Naive thymus-derived CD4-positive, alpha-beta T cell (primary cell): ENCODE data around the gene USP11. TPM values are rescaled to one million over a fixed set of nuclear protein-coding genes. Genes with fewer than 3 reads are reported as not detected.
A peak's percentile ranks its signal among the peaks of the same experiment; 100 is the strongest.

Experiments
- ATAC-seq: fragments of 150-1000 bp; cut with Tn5 transposase; 2 replicates; pipeline ENCODE4 v1.10.0; 2021; ENCODE audit warnings: mild to moderate bottlenecking, moderate library complexity
- CTCF ChIA-PET: fragments of 350-600 bp; sonication (Branson Sonifier 250); formaldehyde crosslinking; loops from one replicate; lab custom pipeline; 2021; ENCODE audit warnings: antibody characterized with exemption; lab: Charles Lee
- POLR2A ChIA-PET: fragments of 350-600 bp; sonication (Branson Sonifier 250); formaldehyde crosslinking; loops from one replicate; lab custom pipeline; 2021; ENCODE audit warnings: antibody characterized with exemption, inconsistent platforms; lab: Charles Lee
- DNase-seq, 9 donors: peaks; one replicate each; pipeline versions ENCODE4 v3.0.0 to v3.0.0-alpha.2; 2020 to 2022; ENCODE audit warnings: mixed read lengths in 1 of 9
- H3K27ac ChIP-seq: one replicate; pipeline ENCODE4 v1.7.0; 2013; ENCODE audit warnings: mild to moderate bottlenecking, low read depth, low read length, moderate library complexity
- H3K27me3 ChIP-seq, 2 donors: one replicate each; pipeline ENCODE4 v1.7.0; 2013; ENCODE audit warnings: low read length in 2 of 2, mild to moderate bottlenecking in 2 of 2, moderate library complexity in 2 of 2; ENCODE audit not compliant: control insufficient read depth in 2 of 2, insufficient read depth in 2 of 2
- H3K36me3 ChIP-seq, 3 experiments: 1 replicate in 2 of 3; 2 replicates in 1 of 3; pipeline ENCODE4 v1.7.0; 2013; ENCODE audit warnings: low read length in 3 of 3, mild to moderate bottlenecking in 3 of 3, moderate library complexity in 1 of 3; ENCODE audit not compliant: insufficient read depth in 3 of 3, control insufficient read depth in 2 of 3
- H3K4me1 ChIP-seq, 2 donors: one replicate each; pipeline ENCODE4 v1.7.0; 2013; ENCODE audit warnings: low read length in 2 of 2, mild to moderate bottlenecking in 2 of 2, moderate library complexity in 1 of 2; ENCODE audit not compliant: control insufficient read depth in 2 of 2, insufficient read depth in 2 of 2
- H3K4me3 ChIP-seq: 2 replicates; pipeline ENCODE4 v1.7.0; 2013; ENCODE audit warnings: mild to moderate bottlenecking, low read length
- H3K9me3 ChIP-seq, 3 experiments: 1 replicate in 2 of 3; 2 replicates in 1 of 3; pipeline ENCODE4 v1.7.0; 2013; ENCODE audit warnings: low read length in 3 of 3; ENCODE audit not compliant: control insufficient read depth in 2 of 3
- H3K27ac Mint-ChIP-seq, 9 donors: one replicate each; pipeline ENCODE4 v1.8.0; 2020 to 2022; ENCODE audit warnings: mixed read lengths in 9 of 9, mild to moderate bottlenecking in 8 of 9, moderate library complexity in 5 of 9, inconsistent platforms in 2 of 9
- H3K27me3 Mint-ChIP-seq, 5 donors: one replicate each; pipeline ENCODE4 v1.8.0; 2021 to 2022; ENCODE audit warnings: mixed read lengths in 5 of 5, mild to moderate bottlenecking in 1 of 5
- H3K36me3 Mint-ChIP-seq, 5 donors: one replicate each; pipeline ENCODE4 v1.8.0; 2020 to 2022; ENCODE audit warnings: mixed read lengths in 5 of 5, mild to moderate bottlenecking in 3 of 5, inconsistent platforms in 1 of 5
- H3K4me1 Mint-ChIP-seq, 7 donors: one replicate each; pipeline ENCODE4 v1.8.0; 2020 to 2022; ENCODE audit warnings: mixed read lengths in 7 of 7, mild to moderate bottlenecking in 3 of 7, inconsistent platforms in 1 of 7
- H3K4me3 Mint-ChIP-seq, 10 donors: one replicate each; pipeline ENCODE4 v1.8.0; 2020 to 2022; ENCODE audit warnings: mild to moderate bottlenecking in 10 of 10, mixed read lengths in 10 of 10, moderate library complexity in 6 of 10, inconsistent platforms in 2 of 10
- H3K9me3 Mint-ChIP-seq, 11 donors: one replicate each; pipeline ENCODE4 v1.8.0; 2020 to 2022; ENCODE audit warnings: mixed read lengths in 11 of 11, mild to moderate bottlenecking in 4 of 11, inconsistent platforms in 1 of 11, moderate library complexity in 1 of 11
- intact Hi-C, 2 donors: fragments of 100-400 bp; cut with micrococcal nuclease; formaldehyde crosslinking; loops; one replicate each; pipeline ENCODE4 v1.15.1; 2023
- polyA plus RNA-seq, 2 donors: library from polyadenylated mRNA; unstranded; fragments of 300-500 nt; fragmentation: Illumina TruSeq; gene quantifications; one replicate each; pipeline ENCODE4 v1.2.3, GENCODE V29; 2021
- total RNA-seq, 6 experiments: library from RNA in 5 of 6; stranded (reverse) in 5 of 6; gene quantifications; 1 replicate in 5 of 6; 2 replicates in 1 of 6; pipeline ENCODE4 v1.2.3 and lab custom pipeline; 2021 to 2026

Gene USP11
- total and polyA plus RNA-seq, 7 experiments from 2014 or later = 21.3 to 101 (median 77.0) TPM

DNA sequence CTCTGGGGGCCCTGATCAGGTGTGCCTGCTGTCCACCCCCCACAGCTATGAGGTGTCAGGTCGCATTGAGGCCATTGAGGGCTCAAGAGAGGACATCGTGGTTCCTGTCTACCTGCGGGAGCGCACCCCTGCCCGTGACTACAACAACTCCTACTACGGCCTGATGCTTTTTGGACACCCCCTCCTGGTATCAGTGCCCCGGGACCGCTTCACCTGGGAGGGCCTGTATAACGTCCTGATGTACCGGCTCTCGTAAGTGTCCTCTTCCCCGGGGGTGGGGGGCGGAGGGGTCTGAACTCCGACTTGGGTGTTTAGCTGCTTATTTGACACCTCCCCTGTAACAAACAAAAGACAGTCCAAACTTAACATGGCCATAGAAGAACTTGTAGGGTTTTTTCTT lies 10.5 kb downstream of the USP11 start:
- H3K9me3 Mint-ChIP-seq = peaks cover 0 to 4% (median 0%) of the 10 kb centered on the region in 11 donors
- no peak overlapping the region for H3K27ac Mint-ChIP-seq
- H3K4me1 Mint-ChIP-seq = peaks cover 0 to 3% (median 0%) of the 10 kb centered on the region in 7 donors
- intact Hi-C loops = no loop called here
- peaks cover 0 to 48% (median 17%) of the 10 kb centered on the region in 5 donors for H3K36me3 Mint-ChIP-seq
- CTCF ChIA-PET = no interaction called here
- no peak for DNase-seq
- Histone ChIP-seq H3K4me1 (no peaks in the 10 kb centered on the region), H3K36me3 (peaks cover 0 to 79% (median 7%) of the 10 kb centered on the region in 3 experiments), H3K4me3 (no peak overlapping the region), H3K9me3 (no peaks in the 10 kb centered on the region), H3K27ac (no peak overlapping the region), H3K27me3 (no peaks in the 10 kb centered on the region)
- POLR2A ChIA-PET = no interaction called here
- no peak overlapping the region for H3K4me3 Mint-ChIP-seq
- H3K27me3 Mint-ChIP-seq = no peaks in the 10 kb centered on the region
- ATAC-seq = no peak

- H3K27ac Mint-ChIP-seq = peak overlapping the region in 1 of 9 donors; percentile 41
- peaks cover 0 to 8% (median 0%) of the 10 kb centered on the region in 7 donors for H3K4me1 Mint-ChIP-seq
- POLR2A ChIA-PET = interaction anchor here (0.6 to 0.7 kb wide), 2 partner anchors 265 to 1330 kb away, joined by 3 to 4 read pairs; no protein-coding TSS in a partner anchor
- H3K4me3 Mint-ChIP-seq = no peak overlapping the region
- Histone ChIP-seq H3K4me1 (no peaks in the 10 kb centered on the region), H3K9me3 (no peaks in the 10 kb centered on the region), H3K27ac (no peak overlapping the region), H3K27me3 (no peaks in the 10 kb centered on the region), H3K36me3 (peaks cover 0 to 75% (median 6%) of the 10 kb centered on the region in 3 experiments), H3K4me3 (no peak overlapping the region)
- intact Hi-C loops = no loop called here
- DNase-seq = no peak
- H3K9me3 Mint-ChIP-seq = peaks cover 0 to 4% (median 0%) of the 10 kb centered on the region in 11 donors
- CTCF ChIA-PET = no interaction called here
- no peaks in the 10 kb centered on the region for H3K27me3 Mint-ChIP-seq
- H3K36me3 Mint-ChIP-seq = peaks cover 0 to 47% (median 18%) of the 10 kb centered on the region in 5 donors
- ATAC-seq = no peak
Measured at GRCh38 chrX:47244676-47245075, 11.9 kb downstream of the USP11 start.

- H3K4me1 ChIP-seq = no peaks in the 10 kb centered on the region
- no peak overlapping the region for H3K27ac ChIP-seq
Measured at GRCh38 chrX:47245156-47245555, 12.3 kb downstream of the USP11 start.

GRCh38 chrX:47247206-47247998 lies 14.6 kb downstream of the USP11 start:
- H3K9me3 Mint-ChIP-seq = peaks cover 0 to 4% (median 0%) of the 10 kb centered on the region in 11 donors
- Histone ChIP-seq H3K36me3 (peaks cover 0 to 48% (median 0%) of the 10 kb centered on the region in 3 experiments), H3K27ac (no peak overlapping the region), H3K9me3 (no peaks in the 10 kb centered on the region), H3K4me3 (no peak overlapping the region), H3K4me1 (no peaks in the 10 kb centered on the region), H3K27me3 (no peaks in the 10 kb centered on the region)
- no peak for ATAC-seq
- intact Hi-C loops = no loop called here
- no peak for DNase-seq
- H3K36me3 Mint-ChIP-seq = peaks cover 0 to 28% (median 14%) of the 10 kb centered on the region in 5 donors
- POLR2A ChIA-PET = no interaction called here
- H3K27me3 Mint-ChIP-seq = no peaks in the 10 kb centered on the region
- peaks cover 0 to 8% (median 0%) of the 10 kb centered on the region in 7 donors for H3K4me1 Mint-ChIP-seq
- CTCF ChIA-PET = no interaction called here
- no peak overlapping the region for H3K4me3 Mint-ChIP-seq
- peak overlapping the region in 3 of 9 donors; percentile 13 to 71 (median 19) for H3K27ac Mint-ChIP-seq

More at GRCh38 chrX:47245156-47245555, 12.3 kb downstream of the USP11 start:
- Histone ChIP-seq H3K9me3 (no peaks in the 10 kb centered on the region), H3K27me3 (no peaks in the 10 kb centered on the region), H3K4me3 (no peak overlapping the region), H3K36me3 (peaks cover 0 to 70% (median 3%) of the 10 kb centered on the region in 3 experiments)
- intact Hi-C loops = no loop called here
- Mint-ChIP-seq H3K4me3 (no peak overlapping the region), H3K9me3 (peaks cover 0 to 6% (median 0%) of the 10 kb centered on the region in 11 donors), H3K27ac (no peak overlapping the region), H3K36me3 (peaks cover 0 to 42% (median 20%) of the 10 kb centered on the region in 5 donors), H3K27me3 (no peaks in the 10 kb centered on the region), H3K4me1 (peaks cover 0 to 8% (median 0%) of the 10 kb centered on the region in 7 donors)
- ChIA-PET POLR2A (interaction anchor here (0.6 kb wide), 1 partner anchor 264 kb away, joined by 3 read pairs; no protein-coding TSS in a partner anchor), CTCF (no interaction called here)
- ATAC-seq = no peak
- DNase-seq = no peak

DNA sequence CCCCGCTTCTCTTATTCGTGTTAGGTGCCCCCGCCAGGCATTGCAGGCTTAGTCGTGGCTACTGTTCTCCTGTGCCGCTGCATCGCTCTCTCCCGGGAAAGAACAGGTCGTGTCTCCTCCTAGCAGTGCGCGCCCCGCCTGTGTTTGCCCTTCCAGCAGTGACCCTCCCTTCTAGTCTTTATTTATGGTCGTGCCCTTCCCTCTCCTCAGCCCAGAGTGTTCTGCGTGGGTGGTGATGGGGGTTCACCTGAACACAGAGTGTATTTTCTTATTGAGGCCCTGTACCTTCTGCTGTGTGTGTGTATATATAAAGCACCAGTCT lies 15.2 kb downstream of the USP11 start:
- no peaks in the 10 kb centered on the region for H3K27me3 Mint-ChIP-seq
- intact Hi-C loops = no loop called here
- Histone ChIP-seq H3K27ac (no peak overlapping the region), H3K9me3 (no peaks in the 10 kb centered on the region), H3K27me3 (no peaks in the 10 kb centered on the region), H3K36me3 (peaks cover 0 to 45% (median 0%) of the 10 kb centered on the region in 3 experiments), H3K4me1 (no peaks in the 10 kb centered on the region), H3K4me3 (no peak overlapping the region)
- ChIA-PET CTCF (no interaction called here), POLR2A (no interaction called here)
- no peak for DNase-seq
- peak overlapping the region in 1 of 10 donors; percentile 6 for H3K4me3 Mint-ChIP-seq
- peaks cover 0 to 8% (median 0%) of the 10 kb centered on the region in 7 donors for H3K4me1 Mint-ChIP-seq
- peak overlapping the region in 3 of 9 donors; percentile 10 to 79 (median 71) for H3K27ac Mint-ChIP-seq
- H3K36me3 Mint-ChIP-seq = peaks cover 0 to 28% (median 14%) of the 10 kb centered on the region in 5 donors
- peaks cover 0 to 4% (median 0%) of the 10 kb centered on the region in 11 donors for H3K9me3 Mint-ChIP-seq
- no peak for ATAC-seq

DNA sequence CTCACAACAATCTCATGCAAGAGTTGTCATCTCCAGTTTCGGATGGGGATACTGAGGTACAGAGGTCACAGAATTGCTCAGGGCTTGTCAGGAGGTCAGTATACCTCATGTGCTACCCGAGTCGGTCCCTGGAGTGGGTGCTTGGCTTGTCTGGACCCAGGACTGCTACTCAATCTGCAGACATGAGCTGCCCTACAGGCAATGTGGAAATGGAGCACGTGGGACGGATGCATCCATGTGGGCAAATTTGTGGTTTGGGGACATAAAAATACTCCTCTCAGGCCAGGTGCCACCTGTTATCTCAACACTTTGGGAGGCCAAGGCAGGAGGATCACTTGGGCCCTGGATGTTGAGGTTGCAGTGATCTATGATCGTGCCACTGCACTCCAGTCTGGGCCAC lies 15.8 kb downstream of the USP11 start:
- H3K4me1 Mint-ChIP-seq = peaks cover 0 to 8% (median 0%) of the 10 kb centered on the region in 7 donors
- no peak for DNase-seq
- H3K27ac Mint-ChIP-seq = no peak overlapping the region
- Histone ChIP-seq H3K27ac (no peak overlapping the region), H3K36me3 (peaks cover 0 to 41% (median 0%) of the 10 kb centered on the region in 3 experiments), H3K4me3 (no peak overlapping the region), H3K27me3 (no peaks in the 10 kb centered on the region), H3K4me1 (no peaks in the 10 kb centered on the region), H3K9me3 (no peaks in the 10 kb centered on the region)
- H3K4me3 Mint-ChIP-seq = no peak overlapping the region
- intact Hi-C loops = no loop called here
- H3K9me3 Mint-ChIP-seq = peaks cover 0 to 4% (median 0%) of the 10 kb centered on the region in 11 donors
- H3K27me3 Mint-ChIP-seq = no peaks in the 10 kb centered on the region
- CTCF ChIA-PET = no interaction called here
- peaks cover 0 to 28% (median 14%) of the 10 kb centered on the region in 5 donors for H3K36me3 Mint-ChIP-seq
- no peak for ATAC-seq
- POLR2A ChIA-PET = no interaction called here
